PFSK-1 (cell line): ENCODE results near the gene KDM7A.

Source experiments
- FOXP2 ChIP-seq: optimal IDR thresholded peaks from 2 replicates; pipeline ENCODE3; 2011; ENCODE audit warnings: borderline replicate concordance, control low read depth, inconsistent platforms; ENCODE audit not compliant: insufficient read depth; ENCODE audit errors: extremely low read length, extremely low read depth
- POLR2AphosphoS5 ChIP-seq: IDR thresholded peaks from 2 replicates; pipeline ENCODE4 v1.6.1; 2012; ENCODE audit warnings: low read depth, mild to moderate bottlenecking, control low read depth, low read length, moderate library complexity
- SIN3A ChIP-seq: IDR thresholded peaks from 2 replicates; pipeline ENCODE4 v1.6.1; 2012; ENCODE audit warnings: mild to moderate bottlenecking, low read length, moderate library complexity, borderline replicate concordance; ENCODE audit not compliant: insufficient read depth
- TAF1 ChIP-seq: IDR thresholded peaks from 2 replicates; pipeline ENCODE4 v1.6.1; 2012; ENCODE audit warnings: low read length, control low read depth, borderline replicate concordance; ENCODE audit not compliant: insufficient read depth
- TF ChIP-seq, protein P1 (sequence below), 2 experiments: IDR thresholded peaks; 2 replicates each; pipeline versions ENCODE4 v1.6.1 to v1.8.0; 2011 to 2012; ENCODE audit warnings: low read depth in 2 of 2, low read length in 2 of 2, control low read depth in 1 of 2, inconsistent platforms in 1 of 2, mild to moderate bottlenecking in 1 of 2, moderate library complexity in 1 of 2; ENCODE audit not compliant: insufficient read depth in 1 of 2

KDM7A gene

GRCh38 chr7:140047197-140047596 is 129.6 kb downstream of the KDM7A start:
- TF ChIP-seq FOXP2 (no peak), POLR2AphosphoS5 (no peak), TAF1 (no peak)

DNA sequence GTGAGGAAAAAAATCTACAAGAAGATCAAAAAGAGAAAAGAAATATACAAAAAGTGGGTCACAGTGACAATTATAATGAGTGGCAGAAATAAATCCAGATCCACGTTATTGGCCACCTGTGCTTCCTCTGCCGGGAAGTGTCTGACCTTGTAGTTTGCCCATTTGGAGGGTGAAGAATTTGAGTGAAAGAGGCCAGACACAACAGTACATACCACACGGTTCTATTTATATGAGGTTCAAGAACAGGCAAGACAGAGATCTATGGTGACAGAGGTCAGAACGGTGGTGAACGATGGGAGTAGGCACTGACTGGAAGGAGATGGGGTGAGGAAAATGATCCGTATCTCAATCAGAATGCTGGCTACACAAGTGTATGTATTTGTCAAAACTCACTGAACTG is 131.1 kb downstream of the KDM7A start:
- no peak for TF ChIP-seq POLR2AphosphoS5
- TF ChIP-seq SIN3A = no peak

DNA sequence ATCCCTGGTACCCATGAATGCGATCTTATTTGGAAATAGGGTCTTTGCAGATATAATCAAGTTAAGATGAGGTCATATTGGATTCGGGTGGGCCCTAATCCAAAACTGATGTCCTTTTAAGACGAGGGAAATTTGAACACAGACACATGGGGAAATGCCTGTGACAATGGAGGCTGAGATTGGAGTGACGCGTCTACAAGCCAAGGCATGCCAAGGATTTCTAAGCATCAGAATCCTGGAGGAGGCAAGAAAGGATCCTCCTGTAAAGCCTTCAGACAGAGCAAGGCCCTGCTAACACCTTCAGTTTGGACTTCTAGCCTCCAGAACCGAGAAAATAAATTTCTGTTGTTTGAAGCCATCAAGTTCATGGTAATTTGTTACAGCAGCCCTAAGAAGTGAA is 132.5 kb downstream of the KDM7A start:
- TF ChIP-seq POLR2AphosphoS5 (no peak), TAF1 (no peak), FOXP2 (no peak), SIN3A (no peak)
- TF ChIP-seq, protein P1, sequence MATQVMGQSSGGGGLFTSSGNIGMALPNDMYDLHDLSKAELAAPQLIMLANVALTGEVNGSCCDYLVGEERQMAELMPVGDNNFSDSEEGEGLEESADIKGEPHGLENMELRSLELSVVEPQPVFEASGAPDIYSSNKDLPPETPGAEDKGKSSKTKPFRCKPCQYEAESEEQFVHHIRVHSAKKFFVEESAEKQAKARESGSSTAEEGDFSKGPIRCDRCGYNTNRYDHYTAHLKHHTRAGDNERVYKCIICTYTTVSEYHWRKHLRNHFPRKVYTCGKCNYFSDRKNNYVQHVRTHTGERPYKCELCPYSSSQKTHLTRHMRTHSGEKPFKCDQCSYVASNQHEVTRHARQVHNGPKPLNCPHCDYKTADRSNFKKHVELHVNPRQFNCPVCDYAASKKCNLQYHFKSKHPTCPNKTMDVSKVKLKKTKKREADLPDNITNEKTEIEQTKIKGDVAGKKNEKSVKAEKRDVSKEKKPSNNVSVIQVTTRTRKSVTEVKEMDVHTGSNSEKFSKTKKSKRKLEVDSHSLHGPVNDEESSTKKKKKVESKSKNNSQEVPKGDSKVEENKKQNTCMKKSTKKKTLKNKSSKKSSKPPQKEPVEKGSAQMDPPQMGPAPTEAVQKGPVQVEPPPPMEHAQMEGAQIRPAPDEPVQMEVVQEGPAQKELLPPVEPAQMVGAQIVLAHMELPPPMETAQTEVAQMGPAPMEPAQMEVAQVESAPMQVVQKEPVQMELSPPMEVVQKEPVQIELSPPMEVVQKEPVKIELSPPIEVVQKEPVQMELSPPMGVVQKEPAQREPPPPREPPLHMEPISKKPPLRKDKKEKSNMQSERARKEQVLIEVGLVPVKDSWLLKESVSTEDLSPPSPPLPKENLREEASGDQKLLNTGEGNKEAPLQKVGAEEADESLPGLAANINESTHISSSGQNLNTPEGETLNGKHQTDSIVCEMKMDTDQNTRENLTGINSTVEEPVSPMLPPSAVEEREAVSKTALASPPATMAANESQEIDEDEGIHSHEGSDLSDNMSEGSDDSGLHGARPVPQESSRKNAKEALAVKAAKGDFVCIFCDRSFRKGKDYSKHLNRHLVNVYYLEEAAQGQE (IDR thresholded peaks at IDR 0.05; ENCODE audit: insufficient read depth in 1 of 2, low read depth in 2 of 2, low read length in 2 of 2) = no peak

GRCh38 chr7:140042386-140042670 is 134.5 kb downstream of the KDM7A start:
- TF ChIP-seq TAF1 (no peak), SIN3A (no peak), FOXP2 (no peak), POLR2AphosphoS5 (no peak)
- TF ChIP-seq, protein P1 (IDR thresholded peaks at IDR 0.05; ENCODE audit: insufficient read depth in 1 of 2, low read depth in 2 of 2, low read length in 2 of 2) = no peak

DNA sequence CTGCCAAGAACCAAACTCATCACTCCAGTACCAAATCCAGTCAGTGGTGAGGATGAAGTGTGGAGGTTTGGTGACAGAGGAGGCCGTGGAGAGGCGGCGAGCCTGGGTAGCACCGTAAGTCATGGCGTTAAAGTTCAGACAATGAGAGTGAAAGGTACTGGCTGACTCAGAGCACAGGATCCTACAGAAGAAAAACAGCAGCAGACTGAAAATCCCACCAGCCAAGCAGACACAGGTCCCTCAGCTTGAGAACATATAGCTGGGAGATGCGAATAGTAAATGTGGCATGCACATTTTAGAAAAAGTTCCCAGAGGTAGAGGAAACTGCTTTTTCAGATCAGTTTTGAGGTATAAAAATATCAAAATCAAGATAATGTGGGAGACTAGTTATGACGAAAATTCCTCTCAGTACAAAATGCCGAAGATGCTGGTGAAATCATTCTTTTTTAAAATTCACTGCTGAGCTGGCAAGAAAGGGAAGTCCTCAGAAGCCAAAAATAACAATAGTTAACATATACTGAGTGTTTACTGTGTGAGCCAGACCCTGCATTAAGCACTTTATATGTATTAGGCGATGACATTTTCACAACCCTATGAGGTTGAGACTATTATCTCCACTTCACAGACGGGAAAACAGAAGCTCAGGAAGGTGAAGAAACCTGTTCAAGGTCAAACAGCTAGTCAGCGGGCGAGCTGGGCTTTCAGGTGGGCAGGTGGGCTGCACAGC is 135.0 kb downstream of the KDM7A start:
- TF ChIP-seq TAF1 (no peak), FOXP2 (no peak), SIN3A (no peak), POLR2AphosphoS5 (no peak)
- TF ChIP-seq, protein P1 (IDR thresholded peaks at IDR 0.05; ENCODE audit: insufficient read depth in 1 of 2, low read depth in 2 of 2, low read length in 2 of 2) = no peak

DNA sequence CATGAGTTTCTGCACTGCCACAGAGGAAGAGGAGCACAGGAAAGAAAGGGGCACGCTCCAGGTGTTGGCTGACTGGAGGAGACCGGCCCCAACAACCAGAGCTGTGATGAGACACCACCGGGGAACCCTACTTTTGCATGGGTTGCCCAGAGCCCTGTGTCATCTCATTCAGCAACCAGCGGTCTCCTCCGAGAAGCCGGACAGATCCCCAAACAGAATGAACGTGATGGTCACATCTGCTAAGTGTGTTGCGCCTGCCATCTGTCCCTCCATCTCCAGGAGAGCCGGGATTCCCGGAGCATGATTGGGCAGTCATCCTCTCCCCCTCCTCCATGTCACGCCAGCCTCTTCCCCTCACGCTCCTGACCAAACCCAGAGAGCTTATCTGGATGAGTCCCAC is 136.9 kb downstream of the KDM7A start:
- TF ChIP-seq FOXP2 = no peak
- TF ChIP-seq, protein P1 (IDR thresholded peaks at IDR 0.05; ENCODE audit: insufficient read depth in 1 of 2, low read depth in 2 of 2, low read length in 2 of 2) = no peak
- TF ChIP-seq SIN3A = no peak
- TF ChIP-seq TAF1 = no peak
- TF ChIP-seq POLR2AphosphoS5 = no peak
